Heart left ventricle (tissue), 13 donors: ENCODE data around the gene DNAJC5.

ENCODE experiments used
- CTCF ChIP-seq, 12 donors: fragments of 200-600 bp; sonication (generic) in 4 of 12; IDR thresholded peaks; one replicate each; pipeline versions ENCODE4 v1.5.0 to v1.8.0; 2018 to 2022; ENCODE audit warnings: antibody characterized with exemption in 12 of 12, mild to moderate bottlenecking in 5 of 12
- POLR2A ChIP-seq, 2 donors: fragments of 450-650 bp; IDR thresholded peaks; one replicate each; pipeline ENCODE4 v1.6.1; 2017; ENCODE audit warnings: antibody characterized with exemption in 2 of 2, mild to moderate bottlenecking in 2 of 2, moderate library complexity in 2 of 2
- donor health status: ischemic (EF 13 %, LVEDD 7.1; RV severe dilation, severe dysfunction).
- donor health status: DM: no; HTN: yes; CAD: no.
- donor health status: DM: no; HTN: no; CAD: no.
- donor health status: ischemic (EF 25% LVEDD 6.9; RV normal size, moderate dysfunction).
- donor health status: ischemic (EF 25% LVEDD 5.7; RV mildly dilated, moderate dysfunction).
- donor health status: ischemic (EF 35%, LVEDD 5.7; RV mildly dilated, moderate dysfunction).
- donor health status: nonischemic (EF 11% LVEDD 7.7; RV severe dilation, severe dysfunction).
- donor health status: DM: yes; HTN: yes; CAD: no.
- donor health status: PGD.
- donor health status: ischemic (EF 29% LVEDD 5.4; RV normal size, mild dysfunction).
- donor health status: nonischemic (EF 23%, LVEDD 6.1; RV moderate dilation, normal function).

- TF ChIP-seq POLR2A (IDR thresholded peaks at IDR 0.05) (no peak), CTCF (IDR thresholded peaks at IDR 0.05) (no peak)
Measured at GRCh38 chr20:63931735-63932134, 36.8 kb downstream of the DNAJC5 start.
